ENCODE results near the gene LRRFIP1.

DNA sequence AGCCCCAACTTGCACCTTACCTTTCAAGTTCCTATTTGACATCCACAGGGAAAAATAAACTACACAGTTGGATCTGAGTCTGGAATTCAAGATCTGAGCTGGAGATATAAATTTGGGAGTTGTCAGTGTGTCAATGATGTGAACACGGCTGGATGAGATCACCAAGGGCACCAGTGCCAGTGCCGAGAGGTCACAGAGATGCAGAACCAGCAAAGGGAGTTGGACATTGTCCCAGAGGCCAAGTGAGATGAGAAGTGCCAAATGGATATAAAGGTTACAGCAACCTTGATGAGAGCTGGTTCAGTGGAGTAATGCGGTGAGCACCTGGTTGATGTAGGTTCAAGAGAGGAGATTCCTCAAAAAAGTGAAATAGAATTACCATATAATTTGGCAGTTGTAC, 24.8 kb downstream of the LRRFIP1 start:
- TF ChIP-seq, protein P1, sequence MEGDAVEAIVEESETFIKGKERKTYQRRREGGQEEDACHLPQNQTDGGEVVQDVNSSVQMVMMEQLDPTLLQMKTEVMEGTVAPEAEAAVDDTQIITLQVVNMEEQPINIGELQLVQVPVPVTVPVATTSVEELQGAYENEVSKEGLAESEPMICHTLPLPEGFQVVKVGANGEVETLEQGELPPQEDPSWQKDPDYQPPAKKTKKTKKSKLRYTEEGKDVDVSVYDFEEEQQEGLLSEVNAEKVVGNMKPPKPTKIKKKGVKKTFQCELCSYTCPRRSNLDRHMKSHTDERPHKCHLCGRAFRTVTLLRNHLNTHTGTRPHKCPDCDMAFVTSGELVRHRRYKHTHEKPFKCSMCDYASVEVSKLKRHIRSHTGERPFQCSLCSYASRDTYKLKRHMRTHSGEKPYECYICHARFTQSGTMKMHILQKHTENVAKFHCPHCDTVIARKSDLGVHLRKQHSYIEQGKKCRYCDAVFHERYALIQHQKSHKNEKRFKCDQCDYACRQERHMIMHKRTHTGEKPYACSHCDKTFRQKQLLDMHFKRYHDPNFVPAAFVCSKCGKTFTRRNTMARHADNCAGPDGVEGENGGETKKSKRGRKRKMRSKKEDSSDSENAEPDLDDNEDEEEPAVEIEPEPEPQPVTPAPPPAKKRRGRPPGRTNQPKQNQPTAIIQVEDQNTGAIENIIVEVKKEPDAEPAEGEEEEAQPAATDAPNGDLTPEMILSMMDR (IDR thresholded peaks at IDR 0.05; ENCODE audit: insufficient read depth, low read length): no peak
- TF ChIP-seq POLR2AphosphoS5 (IDR thresholded peaks at IDR 0.05; ENCODE audit: low read depth): no peak
- TF ChIP-seq, protein P2, sequence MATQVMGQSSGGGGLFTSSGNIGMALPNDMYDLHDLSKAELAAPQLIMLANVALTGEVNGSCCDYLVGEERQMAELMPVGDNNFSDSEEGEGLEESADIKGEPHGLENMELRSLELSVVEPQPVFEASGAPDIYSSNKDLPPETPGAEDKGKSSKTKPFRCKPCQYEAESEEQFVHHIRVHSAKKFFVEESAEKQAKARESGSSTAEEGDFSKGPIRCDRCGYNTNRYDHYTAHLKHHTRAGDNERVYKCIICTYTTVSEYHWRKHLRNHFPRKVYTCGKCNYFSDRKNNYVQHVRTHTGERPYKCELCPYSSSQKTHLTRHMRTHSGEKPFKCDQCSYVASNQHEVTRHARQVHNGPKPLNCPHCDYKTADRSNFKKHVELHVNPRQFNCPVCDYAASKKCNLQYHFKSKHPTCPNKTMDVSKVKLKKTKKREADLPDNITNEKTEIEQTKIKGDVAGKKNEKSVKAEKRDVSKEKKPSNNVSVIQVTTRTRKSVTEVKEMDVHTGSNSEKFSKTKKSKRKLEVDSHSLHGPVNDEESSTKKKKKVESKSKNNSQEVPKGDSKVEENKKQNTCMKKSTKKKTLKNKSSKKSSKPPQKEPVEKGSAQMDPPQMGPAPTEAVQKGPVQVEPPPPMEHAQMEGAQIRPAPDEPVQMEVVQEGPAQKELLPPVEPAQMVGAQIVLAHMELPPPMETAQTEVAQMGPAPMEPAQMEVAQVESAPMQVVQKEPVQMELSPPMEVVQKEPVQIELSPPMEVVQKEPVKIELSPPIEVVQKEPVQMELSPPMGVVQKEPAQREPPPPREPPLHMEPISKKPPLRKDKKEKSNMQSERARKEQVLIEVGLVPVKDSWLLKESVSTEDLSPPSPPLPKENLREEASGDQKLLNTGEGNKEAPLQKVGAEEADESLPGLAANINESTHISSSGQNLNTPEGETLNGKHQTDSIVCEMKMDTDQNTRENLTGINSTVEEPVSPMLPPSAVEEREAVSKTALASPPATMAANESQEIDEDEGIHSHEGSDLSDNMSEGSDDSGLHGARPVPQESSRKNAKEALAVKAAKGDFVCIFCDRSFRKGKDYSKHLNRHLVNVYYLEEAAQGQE (IDR thresholded peaks at IDR 0.05; ENCODE audit: insufficient replicate concordance, low read depth): no peak
